ENCODE data around the gene CYP1A2.

Gene CYP1A2

GRCh38 chr15:74775894-74776293 lies 27.2 kb downstream of the CYP1A2 start:
- no peak overlapping the region for H3K4me3 ChIP-seq (replicated peaks; ENCODE audit: low read depth, low read length)
- no peak for TF ChIP-seq CTCF (IDR thresholded peaks at IDR 0.05; ENCODE audit: low read length, missing control alignments)
- no peak for DNase-seq (ENCODE audit: low read depth)

GRCh38 chr15:74776821-74777768 lies 28.4 kb downstream of the CYP1A2 start:
- no peak for TF ChIP-seq CTCF (IDR thresholded peaks at IDR 0.05; ENCODE audit: low read length, missing control alignments)
- no peak for DNase-seq (ENCODE audit: low read depth)
- no peak overlapping the region for H3K4me3 ChIP-seq (replicated peaks; ENCODE audit: low read depth, low read length)

GRCh38 chr15:74777769-74778598 lies 29.3 kb downstream of the CYP1A2 start:
- no peak for DNase-seq (ENCODE audit: low read depth)
- TF ChIP-seq CTCF (IDR thresholded peaks at IDR 0.05; ENCODE audit: low read length, missing control alignments), result no peak
- no peak overlapping the region for H3K4me3 ChIP-seq (replicated peaks; ENCODE audit: low read depth, low read length)

GRCh38 chr15:74778599-74778970 lies 29.9 kb downstream of the CYP1A2 start:
- TF ChIP-seq CTCF (IDR thresholded peaks at IDR 0.05; ENCODE audit: low read length, missing control alignments), result no peak
- no peak for DNase-seq (ENCODE audit: low read depth)

GRCh38 chr15:74779162-74779648 lies 30.6 kb downstream of the CYP1A2 start:
- H3K4me3 ChIP-seq (replicated peaks; ENCODE audit: low read depth, low read length), result no peak overlapping the region
- no peak for TF ChIP-seq CTCF (IDR thresholded peaks at IDR 0.05; ENCODE audit: low read length, missing control alignments)
- DNase-seq (ENCODE audit: low read depth), result no peak

More at GRCh38 chr15:74778599-74778970, 29.9 kb downstream of the CYP1A2 start:
- H3K4me3 ChIP-seq (replicated peaks; ENCODE audit: low read depth, low read length), result no peak overlapping the region

- TF ChIP-seq CTCF (IDR thresholded peaks at IDR 0.05; ENCODE audit: low read length, missing control alignments), result no peak
- peak; percentile 34 for DNase-seq (ENCODE audit: low read depth)
- no peak overlapping the region for H3K4me3 ChIP-seq (replicated peaks; ENCODE audit: low read depth, low read length)
Measured at GRCh38 chr15:74780523-74781430, 32.1 kb downstream of the CYP1A2 start.
